Activated CD8-positive, alpha-beta memory T cell treated with anti-CD3 and anti-CD28 coated beads, Interleukin-2, amount 10 ng/mL, durations not matched to agents 7 days and 5 days (primary cell): ENCODE measurements around the gene IGF2BP1. TPM values are rescaled to one million over a fixed set of nuclear protein-coding genes. Genes with fewer than 3 reads are reported as not detected.

Source experiments
- ATAC-seq: fragments of 150-1000 bp; cut with Tn5 transposase; one replicate; pipeline ENCODE4 v1.10.0; 2021; ENCODE audit warnings: moderate library complexity
- CTCF ChIA-PET: fragments of 350-600 bp; sonication (Branson Sonifier 250); formaldehyde crosslinking; loops from one replicate; lab custom pipeline; 2021; ENCODE audit warnings: antibody characterized with exemption; lab: Charles Lee
- DNase-seq: peaks from one replicate; pipeline ENCODE4 v3.0.0-alpha.2; 2020
- H3K27ac Mint-ChIP-seq: one replicate; pipeline ENCODE4 v1.8.0; 2021; ENCODE audit warnings: mild to moderate bottlenecking, mixed read lengths
- H3K27me3 Mint-ChIP-seq: one replicate; pipeline ENCODE4 v1.8.0; 2021; ENCODE audit warnings: mixed read lengths
- H3K36me3 Mint-ChIP-seq: one replicate; pipeline ENCODE4 v1.8.0; 2021; ENCODE audit warnings: mild to moderate bottlenecking, mixed read lengths
- H3K4me1 Mint-ChIP-seq: one replicate; pipeline ENCODE4 v1.8.0; 2021; ENCODE audit warnings: mixed read lengths
- H3K4me3 Mint-ChIP-seq: one replicate; pipeline ENCODE4 v1.8.0; 2021; ENCODE audit warnings: mild to moderate bottlenecking, moderate library complexity, mixed read lengths
- H3K9me3 Mint-ChIP-seq: one replicate; pipeline ENCODE4 v1.8.0; 2022; ENCODE audit warnings: low read depth, mixed read lengths
- total RNA-seq, 2 experiments: library from RNA; stranded (reverse); gene quantifications; one replicate each; pipeline ENCODE4 v1.2.3, GENCODE V29; 2021

IGF2BP1 gene
- total RNA-seq, 2 experiments from 2014 or later = not detected

DNA sequence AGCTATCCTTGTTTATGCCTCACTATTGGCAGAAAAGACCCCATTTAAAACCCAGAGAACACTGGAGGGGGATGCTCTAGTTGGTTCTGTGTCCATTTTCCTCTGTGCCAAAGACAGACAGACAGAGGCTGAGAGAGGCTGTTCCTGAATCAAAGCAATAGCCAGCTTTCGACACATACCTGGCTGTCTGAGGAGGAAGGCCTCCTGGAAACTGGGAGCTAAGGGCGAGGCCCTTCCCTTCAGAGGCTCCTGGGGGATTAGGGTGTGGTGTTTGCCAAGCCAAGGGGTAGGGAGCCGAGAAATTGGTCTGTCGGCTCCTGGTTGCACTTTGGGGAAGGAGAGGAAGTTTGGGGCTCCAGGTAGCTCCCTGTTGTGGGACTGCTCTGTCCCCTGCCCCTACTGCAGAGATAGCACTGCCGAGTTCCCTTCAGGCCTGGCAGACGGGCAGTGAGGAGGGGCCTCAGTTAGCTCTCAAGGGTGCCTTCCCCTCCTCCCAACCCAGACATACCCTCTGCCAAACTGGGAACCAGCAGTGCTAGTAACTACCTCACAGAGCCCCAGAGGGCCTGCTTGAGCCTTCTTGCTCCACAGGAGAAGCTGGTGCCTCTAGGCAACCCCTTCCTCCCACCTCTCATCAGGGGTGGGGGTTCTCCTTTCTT is 56.1 kb downstream of the IGF2BP1 start:
- no peaks in the 10 kb centered on the region for H3K9me3 Mint-ChIP-seq
- peaks cover 5% of the 10 kb centered on the region for H3K27me3 Mint-ChIP-seq
- no peak for DNase-seq
- no peaks in the 10 kb centered on the region for H3K36me3 Mint-ChIP-seq
- CTCF ChIA-PET = no interaction called here
- H3K4me1 Mint-ChIP-seq = peaks cover 7% of the 10 kb centered on the region
- H3K4me3 Mint-ChIP-seq = no peak overlapping the region
- H3K27ac Mint-ChIP-seq = no peak overlapping the region
- no peak for ATAC-seq

DNA sequence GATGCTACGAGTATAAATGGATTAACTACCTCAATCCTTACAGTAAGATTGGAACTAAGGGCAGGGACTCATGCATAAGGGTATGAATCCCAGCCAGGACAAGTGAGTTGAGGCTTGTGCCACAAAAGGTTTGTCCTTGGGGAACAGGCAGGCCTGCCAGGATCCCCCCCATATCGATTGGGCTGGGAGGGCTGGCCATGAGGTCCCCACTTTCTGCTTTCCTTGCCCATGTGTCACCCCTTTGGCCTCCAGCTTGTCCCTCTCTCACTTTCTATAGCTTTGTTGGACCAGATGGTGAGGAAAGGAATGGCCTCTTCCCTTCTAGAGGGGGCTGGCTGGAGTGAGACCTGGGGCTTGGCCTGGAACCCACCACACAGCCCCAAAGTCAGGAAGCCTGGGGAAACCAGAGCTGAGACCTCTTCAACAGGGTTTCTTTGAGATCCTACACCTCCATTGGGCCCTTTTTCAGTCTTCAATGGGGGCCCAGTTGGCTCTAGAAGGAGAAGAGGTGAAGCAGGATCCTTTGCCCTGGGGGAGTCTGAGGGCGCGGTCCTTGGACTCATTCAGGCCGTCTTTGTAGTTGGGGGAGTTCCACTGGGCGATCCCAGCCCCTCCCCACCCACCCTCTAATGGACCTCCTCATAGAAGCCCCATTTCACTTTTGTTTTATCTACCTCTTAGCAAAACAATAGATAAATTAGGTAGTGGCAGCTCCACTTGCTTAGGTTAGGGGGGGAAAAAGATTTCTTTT is 57.3 kb downstream of the IGF2BP1 start:
- no peak overlapping the region for H3K27ac Mint-ChIP-seq
- DNase-seq = no peak
- CTCF ChIA-PET = interaction anchor here (1.3 to 2.0 kb wide), 2 partner anchors 9 to 19 kb away, joined by 3 to 7 read pairs; no protein-coding TSS in a partner anchor
- peaks cover 7% of the 10 kb centered on the region for H3K4me1 Mint-ChIP-seq
- H3K36me3 Mint-ChIP-seq = no peaks in the 10 kb centered on the region
- H3K9me3 Mint-ChIP-seq = no peaks in the 10 kb centered on the region
- H3K4me3 Mint-ChIP-seq = no peak overlapping the region
- ATAC-seq = no peak
- H3K27me3 Mint-ChIP-seq = peaks cover 10% of the 10 kb centered on the region

DNA sequence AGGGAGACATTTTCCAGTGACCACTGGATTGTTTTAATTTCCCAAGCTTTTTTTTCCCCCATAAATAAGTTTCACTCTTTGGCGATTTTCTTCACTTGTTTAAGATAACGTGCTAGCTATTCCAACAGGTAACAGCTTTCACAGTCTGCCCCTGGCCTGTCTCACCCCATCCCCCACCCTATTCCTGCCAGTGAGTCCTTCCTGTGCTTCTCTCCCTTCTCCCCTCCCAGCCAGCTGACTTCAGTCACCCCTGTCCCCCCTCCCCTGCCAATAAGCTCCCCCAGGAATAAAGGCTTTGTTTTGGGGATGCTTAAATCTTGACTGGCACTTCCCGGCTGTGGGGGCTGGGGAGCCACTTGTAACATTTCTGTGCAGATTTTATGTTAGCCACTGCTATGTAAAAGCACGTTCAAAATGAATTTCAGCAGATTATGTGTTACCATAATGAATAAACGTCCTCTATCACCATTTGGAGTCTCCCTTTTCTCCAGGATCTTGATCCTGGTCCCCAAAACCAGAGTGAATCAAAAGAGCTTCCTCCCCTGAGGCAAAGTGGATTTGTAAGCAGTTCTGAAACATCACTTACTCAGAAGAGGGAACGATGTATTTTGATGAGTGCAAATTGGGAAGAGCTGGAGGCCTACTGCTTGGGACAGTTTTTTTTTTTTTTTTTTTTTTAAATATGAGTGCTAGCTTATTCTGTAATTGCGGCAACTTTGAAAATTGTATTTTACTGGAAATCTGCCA is 58.2 kb downstream of the IGF2BP1 start:
- H3K4me3 Mint-ChIP-seq = no peak overlapping the region
- no peak for ATAC-seq
- H3K36me3 Mint-ChIP-seq = no peaks in the 10 kb centered on the region
- DNase-seq = no peak
- H3K4me1 Mint-ChIP-seq = peaks cover 7% of the 10 kb centered on the region
- CTCF ChIA-PET = interaction anchor here (1.3 to 2.0 kb wide), 3 partner anchors 10 to 23 kb away, joined by 3 to 7 read pairs (median 6); no protein-coding TSS in a partner anchor
- H3K27me3 Mint-ChIP-seq = peaks cover 11% of the 10 kb centered on the region
- H3K27ac Mint-ChIP-seq = no peak overlapping the region
- H3K9me3 Mint-ChIP-seq = no peaks in the 10 kb centered on the region

DNA sequence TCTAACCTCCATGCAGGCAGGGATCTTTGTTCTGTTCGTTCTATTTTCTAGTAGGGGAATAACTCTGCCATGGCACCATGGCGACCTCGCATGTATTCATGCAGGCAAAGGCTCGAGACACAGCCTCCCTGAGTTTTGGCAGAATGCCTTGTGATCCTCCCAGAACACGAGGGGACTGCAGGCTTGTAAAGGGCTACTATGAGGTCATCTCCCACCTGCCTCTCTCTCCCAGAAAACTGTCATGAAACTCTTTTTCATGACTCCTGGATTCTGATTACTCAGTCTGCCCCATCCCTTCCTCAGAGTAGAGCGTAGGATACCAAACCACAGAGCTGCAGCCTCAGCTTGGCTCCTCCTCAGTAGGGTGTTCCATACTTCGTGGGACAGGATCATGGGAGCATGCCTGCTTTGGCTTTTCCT is 64.3 kb downstream of the IGF2BP1 start:
- Mint-ChIP-seq H3K36me3 (no peaks in the 10 kb centered on the region), H3K4me1 (no peaks in the 10 kb centered on the region), H3K9me3 (no peaks in the 10 kb centered on the region), H3K4me3 (no peak overlapping the region), H3K27me3 (peaks cover 14% of the 10 kb centered on the region), H3K27ac (no peak overlapping the region)
- no peak for DNase-seq
- CTCF ChIA-PET = no interaction called here
- ATAC-seq = no peak

DNA sequence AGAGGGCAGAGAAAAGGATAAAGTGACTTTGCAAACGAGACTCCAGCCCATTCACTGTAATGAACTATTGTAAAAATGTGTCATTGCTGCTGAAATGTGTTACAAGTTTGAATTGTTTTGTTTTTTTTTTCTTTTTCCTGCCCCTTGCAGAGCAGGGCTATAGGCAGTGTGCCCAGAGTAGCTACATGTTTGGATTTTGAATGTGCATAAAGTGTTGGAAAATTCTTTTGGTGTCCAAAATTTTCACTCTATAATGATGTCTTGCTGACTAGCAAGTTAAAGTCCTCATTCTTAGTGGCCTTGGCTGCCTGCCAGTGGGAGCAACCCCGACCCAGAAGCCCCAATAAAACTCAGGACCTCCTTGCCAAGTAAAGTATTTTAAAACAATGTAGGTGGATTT is 66.5 kb downstream of the IGF2BP1 start:
- H3K36me3 Mint-ChIP-seq = no peaks in the 10 kb centered on the region
- H3K27me3 Mint-ChIP-seq = peaks cover 14% of the 10 kb centered on the region
- no peak overlapping the region for H3K27ac Mint-ChIP-seq
- no peaks in the 10 kb centered on the region for H3K4me1 Mint-ChIP-seq
- no peaks in the 10 kb centered on the region for H3K9me3 Mint-ChIP-seq
- no peak for DNase-seq
- H3K4me3 Mint-ChIP-seq = no peak overlapping the region
- CTCF ChIA-PET = interaction anchor here (1.2 kb wide), 1 partner anchor 184 kb away, joined by 3 read pairs; no protein-coding TSS in a partner anchor
- no peak for ATAC-seq

DNA sequence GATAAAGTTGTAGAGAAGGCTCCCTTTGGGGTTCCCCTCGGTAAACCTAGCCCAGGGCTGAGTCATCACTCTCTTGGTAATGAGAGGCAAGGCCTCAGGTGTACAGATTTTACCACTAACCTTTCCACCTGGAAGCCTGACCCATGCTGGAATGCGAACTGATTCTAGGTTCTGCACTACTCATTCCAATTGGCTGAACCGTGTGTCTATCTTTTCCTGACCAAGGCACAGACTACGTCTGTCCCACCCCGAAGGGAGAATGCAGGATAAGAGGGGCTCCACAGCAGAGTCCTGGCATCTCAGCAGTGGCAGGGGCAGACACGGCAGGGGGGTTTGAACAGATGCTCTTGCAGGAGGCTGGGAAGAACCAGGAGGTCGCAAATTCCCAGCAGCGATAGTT is 70.0 kb downstream of the IGF2BP1 start:
- H3K36me3 Mint-ChIP-seq = no peaks in the 10 kb centered on the region
- no peaks in the 10 kb centered on the region for H3K4me1 Mint-ChIP-seq
- H3K9me3 Mint-ChIP-seq = no peaks in the 10 kb centered on the region
- CTCF ChIA-PET = no interaction called here
- DNase-seq (no peak), ATAC-seq (no peak)
- H3K4me3 Mint-ChIP-seq = no peak overlapping the region
- peaks cover 3% of the 10 kb centered on the region for H3K27me3 Mint-ChIP-seq
- H3K27ac Mint-ChIP-seq = no peak overlapping the region

DNA sequence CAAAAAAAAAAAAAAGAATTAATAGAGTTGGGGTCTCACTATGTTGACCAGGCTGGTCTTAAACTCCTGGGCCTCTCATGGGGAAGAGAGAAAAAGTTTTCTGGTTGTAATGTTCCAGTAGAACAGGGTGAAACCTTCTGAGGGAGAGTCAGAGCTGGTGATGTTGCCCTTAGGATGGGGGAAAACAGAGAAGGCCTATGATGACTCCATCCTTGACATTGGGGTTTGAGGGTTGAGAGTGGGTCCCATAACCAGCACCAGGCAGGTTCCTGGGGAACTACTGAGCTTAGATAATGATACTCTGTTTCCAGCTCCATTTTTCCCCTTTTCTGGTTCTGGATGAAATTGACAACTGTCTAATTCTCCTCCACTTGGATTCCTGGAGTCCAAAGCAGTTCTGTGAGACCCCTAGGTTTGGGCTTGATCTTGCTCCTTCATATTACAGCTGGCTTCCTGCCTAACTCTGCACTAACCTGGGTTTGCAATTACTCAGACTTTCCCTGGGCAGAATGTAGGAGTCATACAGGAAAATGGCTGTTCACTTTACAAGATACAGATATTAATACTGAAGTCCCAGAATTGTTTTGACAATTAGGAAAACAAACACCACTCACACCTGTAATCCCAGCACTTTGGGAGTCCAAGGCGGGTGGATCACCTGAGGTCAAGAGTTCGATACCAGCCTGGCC is 72.5 kb downstream of the IGF2BP1 start:
- peaks cover 6% of the 10 kb centered on the region for H3K27me3 Mint-ChIP-seq
- no peaks in the 10 kb centered on the region for H3K36me3 Mint-ChIP-seq
- H3K4me3 Mint-ChIP-seq = no peak overlapping the region
- no peaks in the 10 kb centered on the region for H3K9me3 Mint-ChIP-seq
- no peak for DNase-seq
- no peak overlapping the region for H3K27ac Mint-ChIP-seq
- no peaks in the 10 kb centered on the region for H3K4me1 Mint-ChIP-seq
- CTCF ChIA-PET = no interaction called here
- ATAC-seq = no peak

DNA sequence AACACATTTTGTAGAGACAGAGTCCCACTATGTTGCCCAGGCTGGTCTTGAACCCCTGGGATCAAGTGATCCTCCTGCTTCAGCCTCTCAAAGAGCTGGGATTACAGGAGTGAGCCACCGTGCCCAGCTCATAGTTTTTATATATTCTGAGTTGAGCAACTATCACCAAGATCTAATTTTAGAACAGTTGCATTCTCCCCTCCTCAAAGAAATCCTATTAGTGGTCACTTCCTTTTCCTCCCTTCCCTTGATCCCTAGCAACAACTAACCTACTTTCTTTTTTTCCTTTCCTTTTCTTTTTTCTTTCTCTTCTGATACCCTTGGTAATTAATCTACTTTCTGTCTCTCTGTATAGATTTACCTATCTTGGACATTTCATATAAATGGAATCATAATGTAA is 73.9 kb downstream of the IGF2BP1 start:
- Mint-ChIP-seq H3K4me3 (no peak overlapping the region), H3K4me1 (no peaks in the 10 kb centered on the region), H3K9me3 (no peaks in the 10 kb centered on the region), H3K36me3 (no peaks in the 10 kb centered on the region), H3K27ac (no peak overlapping the region), H3K27me3 (peaks cover 11% of the 10 kb centered on the region)
- DNase-seq = no peak
- no peak for ATAC-seq
- CTCF ChIA-PET = interaction anchor here (0.9 kb wide), 1 partner anchor 38 kb away, joined by 5 read pairs; no protein-coding TSS in a partner anchor

DNA sequence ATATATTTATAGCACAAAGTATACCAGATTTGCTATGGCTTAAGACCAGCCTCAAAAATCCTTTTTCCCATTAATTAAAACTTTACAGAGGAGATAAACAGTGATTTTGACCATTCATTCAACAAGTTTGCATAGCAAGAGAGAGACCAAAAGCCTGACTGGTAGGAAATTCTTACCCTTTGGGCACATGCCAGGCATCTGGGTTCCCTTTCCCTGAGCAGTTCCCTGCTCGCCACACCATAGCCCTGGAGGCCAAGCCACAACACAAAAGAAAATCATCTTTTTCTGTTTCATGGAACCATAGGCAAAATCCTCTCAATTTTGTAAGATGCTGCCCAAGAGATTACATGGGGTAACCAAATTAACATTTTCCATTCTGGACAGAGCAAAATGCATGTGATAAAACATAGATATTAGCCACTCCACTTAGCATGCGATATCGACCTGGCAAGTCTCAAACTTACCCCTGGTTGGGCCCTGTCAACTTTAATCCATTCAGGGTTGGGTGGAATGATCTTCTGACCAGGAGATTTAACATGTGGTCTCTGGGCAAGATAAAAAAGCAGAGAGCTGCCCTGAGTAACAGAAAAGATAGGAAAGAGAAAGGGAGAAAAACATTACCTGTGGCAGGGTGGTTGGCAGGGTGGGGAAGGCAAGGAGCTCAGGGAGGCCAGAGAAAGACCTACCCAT is 77.8 kb downstream of the IGF2BP1 start:
- no peaks in the 10 kb centered on the region for H3K36me3 Mint-ChIP-seq
- no peaks in the 10 kb centered on the region for H3K4me1 Mint-ChIP-seq
- DNase-seq = no peak
- no peaks in the 10 kb centered on the region for H3K9me3 Mint-ChIP-seq
- no peak for ATAC-seq
- H3K27me3 Mint-ChIP-seq = peaks cover 21% of the 10 kb centered on the region
- CTCF ChIA-PET = no interaction called here
- no peak overlapping the region for H3K27ac Mint-ChIP-seq
- H3K4me3 Mint-ChIP-seq = no peak overlapping the region

DNA sequence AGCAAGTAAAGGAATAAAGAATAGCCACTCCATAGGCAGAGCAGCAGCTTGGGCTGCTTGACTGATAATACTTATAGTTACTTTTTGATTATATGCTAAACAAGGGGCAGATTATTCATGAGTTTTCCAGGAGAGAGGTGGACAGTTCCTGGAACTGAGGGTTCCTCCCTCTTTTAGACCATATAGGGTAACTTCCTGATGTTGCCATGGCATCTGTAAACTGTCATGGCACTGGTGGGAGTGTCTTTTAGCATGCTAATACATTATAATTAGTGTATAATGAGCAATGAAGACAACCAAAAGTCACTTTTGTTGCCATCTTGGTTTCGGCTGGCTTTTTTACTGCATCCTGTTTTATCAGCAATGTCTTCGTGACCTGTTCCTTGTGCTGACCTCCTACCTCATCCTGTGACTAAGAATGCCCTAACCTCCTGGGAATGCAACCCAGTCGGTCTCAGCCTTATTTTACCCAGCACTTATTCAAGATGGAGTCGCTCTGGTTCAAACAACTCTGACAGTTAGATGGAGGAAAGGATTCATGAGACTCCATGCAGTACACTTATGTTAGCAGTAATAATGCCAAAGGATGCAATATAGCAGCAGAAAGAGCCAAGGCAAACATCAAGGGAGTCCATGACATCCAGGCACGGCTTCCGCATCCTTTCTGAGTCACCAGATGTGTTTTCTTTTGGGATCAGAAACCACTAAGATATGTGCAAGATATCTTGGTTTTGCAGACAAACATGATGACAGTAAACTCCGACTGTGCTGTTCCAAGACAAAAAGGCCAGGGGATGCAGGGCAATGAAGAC is 79.6 kb downstream of the IGF2BP1 start:
- CTCF ChIA-PET = interaction anchor here (1.0 kb wide), 1 partner anchor 198 kb away, joined by 3 read pairs; no protein-coding TSS in a partner anchor
- ATAC-seq = no peak
- Mint-ChIP-seq H3K4me3 (no peak overlapping the region), H3K36me3 (no peaks in the 10 kb centered on the region), H3K9me3 (no peaks in the 10 kb centered on the region), H3K27me3 (peaks cover 27% of the 10 kb centered on the region), H3K27ac (no peak overlapping the region), H3K4me1 (no peaks in the 10 kb centered on the region)
- DNase-seq = no peak

DNA sequence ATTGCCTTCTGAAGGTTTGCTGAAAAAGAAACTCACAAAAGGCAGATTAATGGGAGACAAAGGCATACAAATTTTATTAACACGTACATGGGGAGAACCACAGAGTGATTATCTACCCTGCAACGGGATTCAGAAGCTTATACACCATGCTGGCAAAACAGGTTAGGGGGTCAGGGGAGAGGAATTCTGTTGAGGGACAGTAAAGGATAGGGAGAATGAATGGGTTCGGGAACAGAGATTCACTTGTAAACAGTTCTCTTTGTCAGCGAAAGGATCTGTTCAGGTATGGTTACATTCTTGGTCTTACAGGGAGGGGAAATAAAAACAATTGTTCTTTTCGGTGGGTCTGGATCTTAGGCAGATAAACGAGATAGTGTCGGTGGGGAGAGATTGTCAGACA is 81.1 kb downstream of the IGF2BP1 start:
- H3K4me3 Mint-ChIP-seq = no peak overlapping the region
- no peak for ATAC-seq
- no peak overlapping the region for H3K27ac Mint-ChIP-seq
- DNase-seq = no peak
- CTCF ChIA-PET = interaction anchor here (1.6 kb wide), 1 partner anchor 45 kb away, joined by 3 read pairs; no protein-coding TSS in a partner anchor
- no peaks in the 10 kb centered on the region for H3K4me1 Mint-ChIP-seq
- no peaks in the 10 kb centered on the region for H3K36me3 Mint-ChIP-seq
- H3K27me3 Mint-ChIP-seq = peaks cover 27% of the 10 kb centered on the region
- H3K9me3 Mint-ChIP-seq = no peaks in the 10 kb centered on the region
